Activated naive CD8-positive, alpha-beta T cell treated with anti-CD3 and anti-CD28 coated beads for 36 hours (primary cell): ENCODE measurements around the gene VIM. TPM values are rescaled to one million over a fixed set of nuclear protein-coding genes. Genes with fewer than 3 reads are reported as not detected.
A peak's percentile ranks its signal among the peaks of the same experiment; 100 is the strongest.
"Not testable (repeated sequence)": the region's sequence is repeated elsewhere in the genome, so short reads cannot be mapped to it uniquely, and the experiment has no call there.

Experiments
- DNase-seq: peaks from one replicate; pipeline ENCODE4 v3.0.0; 2021
- H3K27ac Mint-ChIP-seq: one replicate; pipeline ENCODE4 v1.8.0; 2022; ENCODE audit warnings: mild to moderate bottlenecking, moderate library complexity, mixed read lengths
- H3K27me3 Mint-ChIP-seq: one replicate; pipeline ENCODE4 v1.8.0; 2022; ENCODE audit warnings: mild to moderate bottlenecking, mixed read lengths
- H3K36me3 Mint-ChIP-seq: one replicate; pipeline ENCODE4 v1.8.0; 2021; ENCODE audit warnings: mild to moderate bottlenecking, mixed read lengths
- H3K4me1 Mint-ChIP-seq: one replicate; pipeline ENCODE4 v1.8.0; 2021; ENCODE audit warnings: mixed read lengths
- H3K4me3 Mint-ChIP-seq: one replicate; pipeline ENCODE4 v1.8.0; 2022; ENCODE audit warnings: mild to moderate bottlenecking, moderate library complexity, mixed read lengths
- H3K9me3 Mint-ChIP-seq: one replicate; pipeline ENCODE4 v1.8.0; 2022; ENCODE audit warnings: mixed read lengths
- total RNA-seq, 2 experiments: library from RNA; stranded (reverse); gene quantifications; one replicate each; pipeline ENCODE4 v1.2.3, GENCODE V29; 2021

VIM gene
- total RNA-seq, 2 experiments from 2014 or later, result 657 TPM

DNA sequence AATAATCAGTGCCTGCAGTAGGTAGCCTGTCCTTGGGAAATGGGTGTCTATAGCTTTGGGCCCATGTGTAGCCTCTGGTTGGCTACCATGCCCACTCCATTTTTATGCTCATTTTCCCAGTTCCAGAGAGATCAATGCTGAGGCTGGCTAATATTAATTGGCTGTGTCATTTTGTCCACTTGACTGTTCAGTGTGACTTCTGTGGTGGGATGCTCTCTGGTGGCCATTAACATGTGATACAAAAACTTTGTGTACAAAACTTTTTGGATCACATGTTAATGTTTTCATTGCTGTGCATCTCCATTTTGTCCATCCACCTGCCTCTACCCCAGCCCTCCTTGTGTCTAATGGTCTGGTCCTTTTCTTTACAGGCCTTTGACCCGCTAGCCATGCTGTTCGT lies 22.7 kb downstream of the VIM start:
- Mint-ChIP-seq H3K36me3 (no peaks in the 10 kb centered on the region), H3K4me3 (no peak overlapping the region), H3K27me3 (no peaks in the 10 kb centered on the region), H3K27ac (no peak overlapping the region), H3K4me1 (peaks cover 3% of the 10 kb centered on the region), H3K9me3 (peaks cover 2% of the 10 kb centered on the region)
- no peak for DNase-seq

DNA sequence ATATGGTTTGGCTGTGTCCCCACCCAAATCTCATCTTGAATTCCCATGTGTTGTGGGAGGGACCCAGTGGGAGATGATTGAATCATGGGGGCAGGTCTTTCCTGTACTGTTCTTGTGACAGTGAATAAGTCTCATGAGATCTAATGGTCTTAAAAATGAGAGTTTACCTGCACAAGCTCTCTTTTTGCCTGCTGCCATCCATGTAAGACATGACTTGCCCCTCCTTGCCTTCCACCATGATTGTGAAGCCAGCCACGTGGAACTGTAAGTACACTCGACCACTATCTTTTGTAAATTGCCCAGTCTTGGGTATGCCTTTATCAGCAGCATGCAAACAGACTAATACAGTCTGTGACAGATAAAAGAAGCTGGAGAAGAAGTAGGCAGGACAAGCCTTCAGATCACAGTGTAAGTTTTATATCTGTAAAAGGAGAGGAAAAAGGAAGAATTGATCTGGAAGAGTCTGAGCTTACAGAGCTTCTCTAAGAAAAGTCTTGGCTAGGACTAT lies 26.6 kb downstream of the VIM start:
- not testable (repeated sequence) for DNase-seq, H3K4me3 Mint-ChIP-seq, H3K9me3 Mint-ChIP-seq, H3K36me3 Mint-ChIP-seq, H3K27ac Mint-ChIP-seq, H3K27me3 Mint-ChIP-seq, H3K4me1 Mint-ChIP-seq

- no peak for DNase-seq
- Mint-ChIP-seq H3K27ac (no peak overlapping the region), H3K36me3 (no peaks in the 10 kb centered on the region), H3K4me3 (no peak overlapping the region), H3K27me3 (no peaks in the 10 kb centered on the region), H3K4me1 (peaks cover 7% of the 10 kb centered on the region), H3K9me3 (no peaks in the 10 kb centered on the region)
Observed at GRCh38 chr10:17255512-17255911, 27.5 kb downstream of the VIM start.

- DNase-seq, result no peak
- Mint-ChIP-seq H3K36me3 (no peaks in the 10 kb centered on the region), H3K27ac (no peak overlapping the region), H3K4me1 (peaks cover 7% of the 10 kb centered on the region), H3K9me3 (no peaks in the 10 kb centered on the region), H3K4me3 (no peak overlapping the region), H3K27me3 (no peaks in the 10 kb centered on the region)
Observed at GRCh38 chr10:17256051-17256450, 28.0 kb downstream of the VIM start.

- Mint-ChIP-seq H3K27me3 (no peaks in the 10 kb centered on the region), H3K9me3 (peaks cover 4% of the 10 kb centered on the region), H3K4me1 (peaks cover 7% of the 10 kb centered on the region), H3K27ac (no peak overlapping the region), H3K4me3 (no peak overlapping the region), H3K36me3 (no peaks in the 10 kb centered on the region)
- DNase-seq, result no peak
Observed at GRCh38 chr10:17256627-17257026, 28.6 kb downstream of the VIM start.

DNA sequence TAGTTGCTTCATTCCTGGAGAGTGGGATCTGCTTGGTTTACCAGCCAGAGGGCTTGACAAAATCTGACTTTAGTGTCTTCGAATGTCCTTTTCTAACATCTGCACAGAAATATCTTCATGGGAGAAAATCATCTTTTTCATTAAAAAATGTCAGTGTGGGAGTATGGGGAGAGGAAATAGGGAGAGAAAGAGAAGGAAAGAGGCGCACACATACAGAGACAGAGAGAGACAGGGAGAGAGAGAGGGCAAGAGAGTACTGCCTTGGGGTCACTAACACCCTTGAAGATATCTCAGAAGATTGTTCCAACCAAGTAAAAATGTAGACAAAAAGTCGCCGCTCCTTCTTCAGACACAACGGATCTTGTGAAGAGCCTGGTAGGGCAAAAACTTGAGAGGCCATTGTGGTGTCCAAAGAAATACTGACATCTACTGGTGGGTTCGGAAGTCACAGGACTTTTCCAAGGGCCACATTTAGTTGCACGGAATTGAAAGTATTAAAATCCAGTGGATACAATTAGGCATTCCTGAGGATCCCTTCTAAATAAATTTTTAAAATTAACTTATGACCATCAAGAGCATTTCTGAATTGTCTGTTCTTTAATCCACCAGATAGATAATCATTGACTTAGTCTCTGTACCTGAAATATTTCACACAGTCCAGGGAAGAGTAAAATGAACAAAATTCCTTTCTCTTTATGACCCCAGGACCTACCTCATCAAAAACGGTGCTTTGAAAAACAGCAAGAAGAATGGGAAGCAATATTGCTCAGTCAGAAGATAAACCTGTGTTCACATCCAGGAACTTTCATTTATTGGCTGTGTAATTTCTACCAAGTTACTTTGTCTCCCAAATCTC lies 29.7 kb downstream of the VIM start:
- H3K36me3 Mint-ChIP-seq, result no peaks in the 10 kb centered on the region
- peak; percentile 34 for DNase-seq
- peaks cover 9% of the 10 kb centered on the region for H3K9me3 Mint-ChIP-seq
- H3K27me3 Mint-ChIP-seq, result no peaks in the 10 kb centered on the region
- peaks cover 7% of the 10 kb centered on the region for H3K4me1 Mint-ChIP-seq
- no peak overlapping the region for H3K27ac Mint-ChIP-seq
- peak overlapping the region; percentile 2 for H3K4me3 Mint-ChIP-seq

DNA sequence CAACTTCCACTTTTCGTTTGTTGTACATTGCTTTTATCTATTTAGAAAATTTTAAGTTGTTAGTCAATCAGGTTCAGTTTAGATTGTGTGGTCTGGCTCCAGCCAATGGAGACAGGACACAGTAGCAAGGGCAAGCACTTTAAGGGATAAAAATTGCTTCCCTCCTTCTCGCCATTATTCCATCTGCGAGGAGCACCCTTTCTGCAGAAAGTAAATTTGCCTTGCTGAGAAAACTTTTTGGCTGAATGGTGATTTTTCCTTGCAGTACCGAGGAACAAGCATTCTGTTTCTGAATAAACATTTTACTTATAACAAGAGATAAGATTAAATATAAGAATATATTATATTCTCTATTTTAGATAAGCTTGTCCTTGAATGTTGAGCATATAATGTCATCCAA lies 34.5 kb downstream of the VIM start:
- Mint-ChIP-seq H3K36me3 (peaks cover 5% of the 10 kb centered on the region), H3K4me1 (peaks cover 2% of the 10 kb centered on the region), H3K9me3 (peaks cover 19% of the 10 kb centered on the region), H3K4me3 (no peak overlapping the region), H3K27ac (no peak overlapping the region), H3K27me3 (peaks cover 5% of the 10 kb centered on the region)
- no peak for DNase-seq

DNA sequence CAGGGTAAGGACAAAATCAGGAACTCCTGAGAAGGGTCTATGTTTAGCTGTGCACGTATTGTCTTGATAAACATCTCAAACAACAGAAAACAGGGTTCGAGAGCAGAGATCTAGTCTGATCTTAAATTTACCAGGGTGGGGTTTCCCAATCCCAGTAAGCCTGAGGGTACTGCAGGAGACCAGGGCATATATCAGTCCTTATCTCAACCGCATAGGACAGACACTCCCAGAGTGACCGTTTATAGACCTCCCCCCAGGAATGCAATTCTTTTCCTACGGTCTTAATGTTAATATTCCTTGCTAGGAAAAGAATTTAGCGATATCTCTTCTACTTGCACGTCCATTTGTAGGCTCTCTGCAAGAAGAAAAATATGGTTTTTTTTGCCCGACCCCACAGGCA lies 35.5 kb downstream of the VIM start:
- no peak overlapping the region for H3K27ac Mint-ChIP-seq
- peaks cover 5% of the 10 kb centered on the region for H3K27me3 Mint-ChIP-seq
- DNase-seq, result no peak
- peaks cover 19% of the 10 kb centered on the region for H3K9me3 Mint-ChIP-seq
- H3K4me1 Mint-ChIP-seq, result no peaks in the 10 kb centered on the region
- H3K36me3 Mint-ChIP-seq, result peaks cover 5% of the 10 kb centered on the region
- no peak overlapping the region for H3K4me3 Mint-ChIP-seq

GRCh38 chr10:17265468-17265867 lies 37.4 kb downstream of the VIM start:
- Mint-ChIP-seq H3K4me3 (no peak overlapping the region), H3K36me3 (peaks cover 5% of the 10 kb centered on the region), H3K9me3 (peaks cover 19% of the 10 kb centered on the region), H3K27me3 (peaks cover 5% of the 10 kb centered on the region), H3K27ac (no peak overlapping the region), H3K4me1 (no peaks in the 10 kb centered on the region)
- DNase-seq, result no peak

- peaks cover 16% of the 10 kb centered on the region for H3K9me3 Mint-ChIP-seq
- not testable (repeated sequence) for DNase-seq, H3K4me1 Mint-ChIP-seq, H3K27ac Mint-ChIP-seq, H3K36me3 Mint-ChIP-seq, H3K4me3 Mint-ChIP-seq, H3K27me3 Mint-ChIP-seq
Observed at GRCh38 chr10:17266549-17266948, 38.5 kb downstream of the VIM start.

DNA sequence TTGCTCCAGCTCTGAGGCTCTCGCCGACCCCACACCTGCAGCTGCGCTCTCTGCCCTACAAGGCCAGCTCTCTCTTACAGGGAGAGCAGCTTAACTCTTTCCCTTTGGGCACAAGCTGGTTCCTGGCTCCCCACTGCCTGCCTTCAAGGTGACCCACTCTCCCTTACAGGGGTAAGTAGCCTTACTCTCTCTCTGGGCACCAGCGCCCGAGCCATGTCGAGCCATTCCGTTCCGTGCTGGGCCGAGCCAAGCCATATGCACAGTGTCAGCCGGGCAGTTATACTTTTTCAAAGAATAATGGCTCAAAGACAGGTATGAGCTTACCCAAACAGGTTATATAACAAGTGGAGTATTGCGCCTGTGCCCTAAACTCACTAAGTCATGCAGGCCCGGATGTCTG lies 44.6 kb downstream of the VIM start:
- DNase-seq, result no peak
- no peaks in the 10 kb centered on the region for H3K36me3 Mint-ChIP-seq
- H3K27ac Mint-ChIP-seq, result no peak overlapping the region
- H3K27me3 Mint-ChIP-seq, result no peaks in the 10 kb centered on the region
- no peak overlapping the region for H3K4me3 Mint-ChIP-seq
- H3K4me1 Mint-ChIP-seq, result peaks cover 2% of the 10 kb centered on the region
- H3K9me3 Mint-ChIP-seq, result peaks cover 5% of the 10 kb centered on the region

GRCh38 chr10:17273403-17273802 lies 45.4 kb downstream of the VIM start:
- Mint-ChIP-seq H3K4me1 (peaks cover 2% of the 10 kb centered on the region), H3K4me3 (no peak overlapping the region), H3K27me3 (no peaks in the 10 kb centered on the region), H3K9me3 (peaks cover 6% of the 10 kb centered on the region), H3K36me3 (no peaks in the 10 kb centered on the region), H3K27ac (no peak overlapping the region)
- DNase-seq, result no peak

DNA sequence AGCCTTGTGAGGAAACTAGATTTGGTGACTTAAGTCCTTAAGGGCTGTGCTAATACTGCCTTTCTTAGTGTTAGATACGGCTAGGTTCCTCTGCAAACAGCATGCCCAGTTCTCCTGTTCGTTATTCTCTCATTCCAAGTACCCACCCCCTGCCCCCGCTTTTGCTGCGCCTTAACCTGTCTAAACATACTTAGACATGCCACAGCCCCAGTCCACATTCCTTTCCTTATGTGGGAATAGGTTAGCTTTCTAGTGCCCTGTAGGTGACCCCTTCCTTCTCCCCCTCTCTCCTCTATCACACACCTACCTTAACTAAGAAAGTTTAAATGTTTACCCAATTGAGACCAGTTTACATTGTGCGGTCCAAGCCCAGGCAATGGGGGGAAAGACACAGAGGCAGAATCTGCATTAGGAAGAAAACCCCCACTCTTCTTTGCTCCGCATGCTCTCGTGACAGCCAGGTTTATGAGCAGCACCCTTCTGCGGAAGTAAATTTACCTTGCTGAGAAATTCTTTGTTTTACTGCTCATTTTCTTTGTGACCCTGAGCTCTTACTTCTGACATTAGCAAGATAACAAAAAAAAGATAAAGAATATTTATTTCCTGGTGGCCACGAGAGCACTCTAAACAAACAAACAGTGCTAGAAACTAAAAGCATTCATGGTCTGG lies 48.8 kb downstream of the VIM start:
- no peak for DNase-seq
- peaks cover 2% of the 10 kb centered on the region for H3K4me1 Mint-ChIP-seq
- no peak overlapping the region for H3K27ac Mint-ChIP-seq
- no peak overlapping the region for H3K4me3 Mint-ChIP-seq
- H3K9me3 Mint-ChIP-seq, result peaks cover 18% of the 10 kb centered on the region
- H3K27me3 Mint-ChIP-seq, result no peaks in the 10 kb centered on the region
- H3K36me3 Mint-ChIP-seq, result peaks cover 2% of the 10 kb centered on the region

- Mint-ChIP-seq H3K4me1 (peaks cover 2% of the 10 kb centered on the region), H3K27me3 (peaks cover 3% of the 10 kb centered on the region), H3K9me3 (peaks cover 27% of the 10 kb centered on the region), H3K36me3 (peaks cover 5% of the 10 kb centered on the region), H3K27ac (no peak overlapping the region), H3K4me3 (no peak overlapping the region)
- no peak for DNase-seq
Observed at GRCh38 chr10:17278607-17279240, 50.7 kb downstream of the VIM start.

DNA sequence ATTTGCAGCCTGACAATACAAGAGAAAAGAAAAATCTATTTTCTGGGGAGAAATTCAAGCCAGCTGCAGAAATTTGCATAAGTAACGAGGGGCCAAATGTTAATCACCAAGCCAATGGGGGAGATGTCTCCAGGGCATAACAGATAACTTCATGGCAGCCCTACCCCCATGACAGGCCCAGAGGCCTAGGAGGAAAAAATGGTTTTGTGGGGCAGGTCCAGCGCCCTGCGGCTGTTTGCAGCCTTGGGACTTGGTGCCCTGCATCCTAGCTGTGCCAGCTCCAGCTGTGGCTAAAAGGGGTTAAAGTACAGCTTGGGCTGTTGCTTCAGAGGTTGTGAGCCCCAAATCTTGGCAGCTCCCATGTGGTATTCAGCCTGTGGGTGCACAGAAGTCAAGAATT lies 54.3 kb downstream of the VIM start:
- no peak for DNase-seq
- Mint-ChIP-seq H3K36me3 (peaks cover 5% of the 10 kb centered on the region), H3K27me3 (peaks cover 5% of the 10 kb centered on the region), H3K4me3 (no peak overlapping the region), H3K27ac (no peak overlapping the region), H3K4me1 (peaks cover 2% of the 10 kb centered on the region), H3K9me3 (peaks cover 23% of the 10 kb centered on the region)
